ENCODE data around the gene CEP290.

Gene CEP290, protein sequence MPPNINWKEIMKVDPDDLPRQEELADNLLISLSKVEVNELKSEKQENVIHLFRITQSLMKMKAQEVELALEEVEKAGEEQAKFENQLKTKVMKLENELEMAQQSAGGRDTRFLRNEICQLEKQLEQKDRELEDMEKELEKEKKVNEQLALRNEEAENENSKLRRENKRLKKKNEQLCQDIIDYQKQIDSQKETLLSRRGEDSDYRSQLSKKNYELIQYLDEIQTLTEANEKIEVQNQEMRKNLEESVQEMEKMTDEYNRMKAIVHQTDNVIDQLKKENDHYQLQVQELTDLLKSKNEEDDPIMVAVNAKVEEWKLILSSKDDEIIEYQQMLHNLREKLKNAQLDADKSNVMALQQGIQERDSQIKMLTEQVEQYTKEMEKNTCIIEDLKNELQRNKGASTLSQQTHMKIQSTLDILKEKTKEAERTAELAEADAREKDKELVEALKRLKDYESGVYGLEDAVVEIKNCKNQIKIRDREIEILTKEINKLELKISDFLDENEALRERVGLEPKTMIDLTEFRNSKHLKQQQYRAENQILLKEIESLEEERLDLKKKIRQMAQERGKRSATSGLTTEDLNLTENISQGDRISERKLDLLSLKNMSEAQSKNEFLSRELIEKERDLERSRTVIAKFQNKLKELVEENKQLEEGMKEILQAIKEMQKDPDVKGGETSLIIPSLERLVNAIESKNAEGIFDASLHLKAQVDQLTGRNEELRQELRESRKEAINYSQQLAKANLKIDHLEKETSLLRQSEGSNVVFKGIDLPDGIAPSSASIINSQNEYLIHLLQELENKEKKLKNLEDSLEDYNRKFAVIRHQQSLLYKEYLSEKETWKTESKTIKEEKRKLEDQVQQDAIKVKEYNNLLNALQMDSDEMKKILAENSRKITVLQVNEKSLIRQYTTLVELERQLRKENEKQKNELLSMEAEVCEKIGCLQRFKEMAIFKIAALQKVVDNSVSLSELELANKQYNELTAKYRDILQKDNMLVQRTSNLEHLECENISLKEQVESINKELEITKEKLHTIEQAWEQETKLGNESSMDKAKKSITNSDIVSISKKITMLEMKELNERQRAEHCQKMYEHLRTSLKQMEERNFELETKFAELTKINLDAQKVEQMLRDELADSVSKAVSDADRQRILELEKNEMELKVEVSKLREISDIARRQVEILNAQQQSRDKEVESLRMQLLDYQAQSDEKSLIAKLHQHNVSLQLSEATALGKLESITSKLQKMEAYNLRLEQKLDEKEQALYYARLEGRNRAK (N-terminal part only)

GRCh38 chr12:88141774-88142609 is at the start of gene CEP290, which contains the start of gene TMTC3:
CEP290 (minus strand) TSS chr12:88142088; CDS start chr12:88141307, 781 bp downstream.
TMTC3 (plus strand) TSS chr12:88142307; CDS start chr12:88148316, 6,009 bp downstream.
- intact Hi-C loops (cut with DNase I), result loop anchor here (5.0 to 10.0 kb wide), 4 partner anchors 105 to 1385 kb away; partner anchors contain the start of gene POC1B
- peak; percentile 94 to 99 (median 96) for DNase-seq

- intact Hi-C loops (cut with DNase I), result no loop called here
- no peak for DNase-seq
Measured at GRCh38 chr12:88188180-88188579, 46.3 kb upstream of the CEP290 start.

DNA sequence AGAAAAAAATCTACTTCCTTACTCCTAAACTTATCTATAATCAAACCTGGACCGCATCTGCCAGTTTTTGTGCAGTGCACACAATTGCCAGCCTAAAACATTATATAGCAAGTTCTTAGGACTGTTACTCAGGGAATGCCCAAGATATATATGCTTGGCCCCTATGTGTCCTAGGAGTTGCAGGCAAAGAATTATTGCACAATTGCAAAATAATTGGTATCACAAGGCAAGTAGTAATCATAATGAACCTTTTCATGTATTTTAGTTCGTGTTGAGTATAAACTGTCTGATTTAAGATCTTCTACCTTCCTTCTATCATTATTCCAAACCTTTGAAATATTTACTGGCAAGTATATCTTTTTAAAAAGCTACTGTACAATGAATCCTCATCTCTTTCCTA is 45.7 kb upstream of the CEP290 start:
- DNase-seq, result no peak
- intact Hi-C loops (cut with DNase I), result no loop called here

- no peak for DNase-seq
- intact Hi-C loops (cut with DNase I), result no loop called here
Measured at GRCh38 chr12:88185988-88186387, 44.1 kb upstream of the CEP290 start.

GRCh38 chr12:88185279-88185678 is 43.4 kb upstream of the CEP290 start:
- DNase-seq, result no peak
- intact Hi-C loops (cut with DNase I), result no loop called here

DNA sequence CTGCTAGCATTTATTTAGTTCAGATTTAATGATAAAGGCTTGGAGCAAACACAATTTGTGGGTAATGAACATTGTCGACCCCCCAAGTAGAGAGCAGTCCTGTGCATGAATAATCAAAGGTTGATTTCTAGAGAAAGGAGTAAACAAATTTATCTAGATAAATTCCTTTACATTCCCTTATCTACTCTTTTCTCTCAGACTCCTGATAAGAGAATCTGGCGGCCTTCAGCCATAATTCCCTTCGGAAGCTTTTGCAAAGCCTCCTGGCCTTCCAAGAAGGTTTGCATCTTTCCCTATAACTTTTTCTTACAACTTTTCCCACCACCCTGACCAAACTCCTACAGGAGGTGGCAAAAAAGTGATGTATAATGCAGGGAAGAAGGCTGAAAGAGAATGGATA is 42.3 kb upstream of the CEP290 start:
- intact Hi-C loops (cut with DNase I), result no loop called here
- DNase-seq, result no peak

- intact Hi-C loops (cut with DNase I), result no loop called here
- no peak for DNase-seq
Measured at GRCh38 chr12:88182416-88182815, 40.5 kb upstream of the CEP290 start.

- intact Hi-C loops (cut with DNase I), result no loop called here
- no peak for DNase-seq
Measured at GRCh38 chr12:88181881-88182280, 40.0 kb upstream of the CEP290 start.

DNA sequence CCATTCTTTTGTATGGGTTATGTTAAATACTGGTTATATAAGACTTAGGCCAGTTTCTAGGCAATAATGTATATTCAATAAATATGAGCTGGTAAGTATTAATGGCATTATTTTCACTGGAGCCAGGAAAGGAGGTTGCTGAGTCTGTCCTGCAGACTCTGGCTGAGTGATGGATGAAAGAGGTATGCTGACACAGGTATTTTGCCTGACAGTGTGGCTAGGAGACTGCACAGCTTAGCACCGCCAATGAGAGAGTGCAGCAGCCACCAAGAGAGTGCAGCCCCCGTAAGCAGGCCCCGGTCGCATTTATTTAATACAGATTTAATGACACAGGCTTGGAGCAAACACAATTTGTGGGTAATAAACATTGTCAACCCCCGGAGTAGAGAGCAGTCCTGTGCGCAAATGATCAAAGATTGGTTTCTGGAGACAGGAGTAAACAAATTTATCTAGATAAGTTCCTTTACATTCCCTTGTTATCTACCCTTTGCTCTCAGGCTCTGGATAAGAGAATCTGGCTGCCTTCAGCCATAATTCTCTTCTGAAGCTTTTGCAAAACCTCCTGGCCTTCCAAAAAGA is 37.6 kb upstream of the CEP290 start:
- DNase-seq, result no peak
- intact Hi-C loops (cut with DNase I), result no loop called here

DNA sequence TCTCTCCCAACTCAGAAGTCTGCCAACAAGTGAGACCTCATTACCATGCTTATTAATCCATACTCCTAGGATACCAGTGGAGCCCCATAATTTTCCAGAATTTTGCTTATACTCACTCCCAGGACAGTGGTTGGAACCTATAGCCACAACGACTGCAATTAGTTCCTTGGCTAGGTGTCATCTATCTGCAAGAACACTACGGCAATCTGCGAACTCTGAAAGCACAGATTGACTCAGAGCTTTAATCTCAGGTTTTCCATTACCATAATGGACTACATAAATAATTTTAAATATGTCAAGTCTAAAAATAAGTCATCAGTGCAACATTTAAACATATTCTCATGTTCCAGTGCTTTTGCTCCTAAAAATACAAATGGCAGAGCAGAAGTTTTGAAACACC is 33.7 kb upstream of the CEP290 start:
- no peak for DNase-seq
- intact Hi-C loops (cut with DNase I), result no loop called here

DNA sequence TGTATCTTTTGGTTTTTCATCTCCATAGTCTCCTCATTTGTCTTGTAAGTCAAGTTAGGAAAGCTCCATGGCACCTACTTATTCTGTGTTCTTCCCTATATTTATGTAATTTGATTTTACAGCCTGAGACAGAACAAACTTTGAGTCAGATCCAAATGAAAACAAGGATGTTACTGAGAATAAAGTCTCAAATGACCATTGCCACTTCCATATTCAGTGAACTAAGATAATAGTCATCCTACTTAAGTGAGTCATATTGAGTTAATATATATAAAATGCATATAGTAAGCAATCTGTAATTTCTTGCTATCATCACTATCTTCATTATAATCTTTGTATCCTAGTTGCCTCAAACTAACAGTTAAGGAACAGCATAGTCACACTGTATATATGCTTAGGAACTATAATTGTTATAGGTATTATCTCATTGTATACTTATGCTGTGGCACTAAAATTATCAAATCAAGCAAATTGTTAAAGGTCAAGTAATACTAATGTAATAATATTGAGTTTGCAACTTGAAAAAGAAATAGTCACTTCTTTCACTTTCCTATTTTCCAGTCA is 31.0 kb upstream of the CEP290 start:
- intact Hi-C loops (cut with DNase I), result no loop called here
- no peak for DNase-seq

GRCh38 chr12:88167384-88167783 is 25.5 kb upstream of the CEP290 start:
- intact Hi-C loops (cut with DNase I), result no loop called here
- DNase-seq, result no peak

- DNase-seq, result no peak
- intact Hi-C loops (cut with DNase I), result no loop called here
Measured at GRCh38 chr12:88166179-88166578, 24.3 kb upstream of the CEP290 start.

DNA sequence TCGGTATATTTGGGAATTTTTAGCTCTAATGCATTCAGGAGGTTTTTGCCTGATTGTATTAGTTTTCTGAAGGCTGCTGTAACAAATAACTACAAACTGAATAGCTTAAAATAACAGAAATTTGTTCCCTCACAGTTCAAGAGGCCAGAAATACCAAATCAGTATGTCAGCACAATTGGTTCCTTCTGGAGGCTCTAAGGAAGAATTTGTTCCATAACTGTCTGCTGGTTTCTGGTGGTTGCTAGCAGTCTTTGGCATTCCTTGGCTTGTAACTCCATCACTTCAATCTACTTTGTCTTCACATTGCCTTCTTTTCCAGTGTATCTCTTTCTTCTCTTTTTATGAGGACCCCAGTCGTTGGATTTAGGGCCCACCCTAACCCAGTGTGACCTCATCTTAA is 21.5 kb upstream of the CEP290 start:
- intact Hi-C loops (cut with DNase I), result no loop called here
- DNase-seq, result no peak

GRCh38 chr12:88156075-88156654 is 14.3 kb upstream of the CEP290 start:
- DNase-seq, result no peak
- intact Hi-C loops (cut with DNase I), result no loop called here

DNA sequence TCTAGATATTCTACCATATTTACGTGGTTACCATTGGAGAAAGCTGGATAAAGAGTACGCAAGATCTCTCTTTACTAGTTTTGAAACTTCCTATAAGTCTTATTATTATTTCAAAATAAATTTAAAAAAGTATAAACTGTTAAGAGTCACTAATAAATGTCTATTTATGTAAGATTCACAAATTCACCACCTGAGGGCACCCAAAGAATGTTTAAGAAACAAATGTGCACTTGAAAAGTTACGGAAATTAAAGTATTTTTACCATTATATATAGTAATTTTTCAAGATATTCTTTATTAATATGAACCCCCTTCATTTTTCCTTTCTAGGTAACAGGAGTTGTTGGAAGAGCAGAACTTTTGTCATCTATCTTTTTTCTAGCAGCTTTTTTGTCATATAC is 12.1 kb upstream of the CEP290 start:
- DNase-seq, result no peak
- intact Hi-C loops (cut with DNase I), result no loop called here

- no peak for DNase-seq
- intact Hi-C loops (cut with DNase I), result no loop called here
Measured at GRCh38 chr12:88150063-88150462, 8.2 kb upstream of the CEP290 start.
